Endothelial cell (in vitro differentiated cells): Measurements from ENCODE around the gene LRRN2. TPM values are rescaled to one million over a fixed set of nuclear protein-coding genes. Genes with fewer than 3 reads are reported as not detected.

ENCODE experiments used
- DNase-seq: peaks from one replicate; pipeline ENCODE4 v3.0.0; 2021; ENCODE audit warnings: low spot score
- H3K27ac Mint-ChIP-seq: one replicate; pipeline ENCODE4 v1.8.0; 2021; ENCODE audit warnings: mixed read lengths, inconsistent platforms; ENCODE audit not compliant: unreplicated experiment
- H3K27me3 Mint-ChIP-seq: one replicate; pipeline ENCODE4 v1.8.0; 2021; ENCODE audit warnings: mild to moderate bottlenecking, moderate library complexity, mixed read lengths, inconsistent platforms; ENCODE audit not compliant: unreplicated experiment
- H3K36me3 Mint-ChIP-seq: one replicate; pipeline ENCODE4 v1.8.0; 2021; ENCODE audit warnings: mild to moderate bottlenecking, low read depth, mixed read lengths, inconsistent platforms; ENCODE audit not compliant: unreplicated experiment
- H3K4me1 Mint-ChIP-seq: one replicate; pipeline ENCODE4 v1.8.0; 2021; ENCODE audit warnings: mild to moderate bottlenecking, mixed read lengths, inconsistent platforms; ENCODE audit not compliant: unreplicated experiment
- H3K4me3 Mint-ChIP-seq: one replicate; pipeline ENCODE4 v1.8.0; 2021; ENCODE audit warnings: mild to moderate bottlenecking, mixed read lengths, inconsistent platforms; ENCODE audit not compliant: unreplicated experiment
- H3K9me3 Mint-ChIP-seq: one replicate; pipeline ENCODE4 v1.8.0; 2021; ENCODE audit warnings: mixed read lengths, inconsistent platforms; ENCODE audit not compliant: unreplicated experiment
- total RNA-seq: library from RNA; stranded (reverse); fragmentation: NEBNext Ultra II Directional; extraction: Animal tissue kit (Norgen Biotek cat#: 25700); gene quantifications from one replicate; pipeline ENCODE4 v1.2.1, GENCODE V29; 2021; ENCODE audit not compliant: unreplicated experiment
- TF ChIP-seq, protein P1 (sequence below): fragments of 200-600 bp; sonication (generic); IDR thresholded peaks from one replicate; pipeline ENCODE4 v1.5.0; 2021; ENCODE audit warnings: antibody characterized with exemption; ENCODE audit not compliant: unreplicated experiment

Gene LRRN2
- total RNA-seq, 1 donor from 2014 or later, result 71.1 TPM

DNA sequence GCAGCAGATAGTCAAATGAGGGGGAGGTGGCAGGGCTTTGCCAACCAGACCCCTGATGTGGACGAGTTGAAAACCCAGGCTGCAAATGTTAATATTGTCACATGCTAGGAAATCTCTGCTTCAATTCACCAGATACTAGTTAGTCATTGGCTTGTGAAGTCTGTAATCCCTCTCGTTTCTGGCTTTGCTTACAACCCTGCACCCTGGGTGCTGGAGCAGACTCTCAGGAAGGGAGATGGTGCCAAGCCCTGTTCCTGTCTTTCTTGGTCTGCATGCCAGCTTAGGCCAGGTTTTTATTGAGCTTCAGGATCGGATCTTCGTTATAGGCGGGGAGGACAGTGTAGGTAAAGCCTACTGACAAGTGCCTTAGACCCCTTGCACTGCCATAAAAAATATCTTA lies 116.1 kb downstream of the LRRN2 start:
- no peak for DNase-seq
- H3K4me1 Mint-ChIP-seq, result peaks cover 24% of the 10 kb centered on the region

GRCh38 chr1:204568576-204569315 lies 116.8 kb downstream of the LRRN2 start:
- DNase-seq, result no peak
- Mint-ChIP-seq H3K4me3 (no peak overlapping the region), H3K36me3 (no peaks in the 10 kb centered on the region), H3K27ac (no peak overlapping the region), H3K9me3 (no peaks in the 10 kb centered on the region), H3K4me1 (peaks cover 24% of the 10 kb centered on the region), H3K27me3 (peaks cover 3% of the 10 kb centered on the region)
- TF ChIP-seq, protein P1, sequence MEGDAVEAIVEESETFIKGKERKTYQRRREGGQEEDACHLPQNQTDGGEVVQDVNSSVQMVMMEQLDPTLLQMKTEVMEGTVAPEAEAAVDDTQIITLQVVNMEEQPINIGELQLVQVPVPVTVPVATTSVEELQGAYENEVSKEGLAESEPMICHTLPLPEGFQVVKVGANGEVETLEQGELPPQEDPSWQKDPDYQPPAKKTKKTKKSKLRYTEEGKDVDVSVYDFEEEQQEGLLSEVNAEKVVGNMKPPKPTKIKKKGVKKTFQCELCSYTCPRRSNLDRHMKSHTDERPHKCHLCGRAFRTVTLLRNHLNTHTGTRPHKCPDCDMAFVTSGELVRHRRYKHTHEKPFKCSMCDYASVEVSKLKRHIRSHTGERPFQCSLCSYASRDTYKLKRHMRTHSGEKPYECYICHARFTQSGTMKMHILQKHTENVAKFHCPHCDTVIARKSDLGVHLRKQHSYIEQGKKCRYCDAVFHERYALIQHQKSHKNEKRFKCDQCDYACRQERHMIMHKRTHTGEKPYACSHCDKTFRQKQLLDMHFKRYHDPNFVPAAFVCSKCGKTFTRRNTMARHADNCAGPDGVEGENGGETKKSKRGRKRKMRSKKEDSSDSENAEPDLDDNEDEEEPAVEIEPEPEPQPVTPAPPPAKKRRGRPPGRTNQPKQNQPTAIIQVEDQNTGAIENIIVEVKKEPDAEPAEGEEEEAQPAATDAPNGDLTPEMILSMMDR, result no peak

More for the DNA sequence above, 116.1 kb downstream of the LRRN2 start:
- Mint-ChIP-seq H3K36me3 (no peaks in the 10 kb centered on the region), H3K9me3 (no peaks in the 10 kb centered on the region), H3K27ac (no peak overlapping the region), H3K4me3 (no peak overlapping the region), H3K27me3 (peaks cover 3% of the 10 kb centered on the region)
- TF ChIP-seq, protein P1, result no peak

Other genes with a start within 250 kb of the LRRN2 start
- 256 TPM for gene PIK3C2B, start 190.9 kb downstream of the LRRN2 start, total RNA-seq
- 57.8 TPM for gene MDM4, start 169.3 kb downstream of the LRRN2 start, total RNA-seq
- gene NFASC, start 185.1 kb upstream of the LRRN2 start, total RNA-seq, result 3.8 TPM